HG02642 (cell line): ENCODE data around the gene TRAF1.
A peak's percentile ranks its signal among the peaks of the same experiment; 100 is the strongest.
"Not testable (repeated sequence)": the region's sequence is repeated elsewhere in the genome, so short reads cannot be mapped to it uniquely, and the experiment has no call there.

Experiments
- ATAC-seq: cut with Tn5 transposase; IDR thresholded peaks from one replicate; pipeline ENCODE4 v1.9.1; 2021; ENCODE audit warnings: mild to moderate bottlenecking; ENCODE audit not compliant: unreplicated experiment, poor library complexity

TRAF1 gene

DNA sequence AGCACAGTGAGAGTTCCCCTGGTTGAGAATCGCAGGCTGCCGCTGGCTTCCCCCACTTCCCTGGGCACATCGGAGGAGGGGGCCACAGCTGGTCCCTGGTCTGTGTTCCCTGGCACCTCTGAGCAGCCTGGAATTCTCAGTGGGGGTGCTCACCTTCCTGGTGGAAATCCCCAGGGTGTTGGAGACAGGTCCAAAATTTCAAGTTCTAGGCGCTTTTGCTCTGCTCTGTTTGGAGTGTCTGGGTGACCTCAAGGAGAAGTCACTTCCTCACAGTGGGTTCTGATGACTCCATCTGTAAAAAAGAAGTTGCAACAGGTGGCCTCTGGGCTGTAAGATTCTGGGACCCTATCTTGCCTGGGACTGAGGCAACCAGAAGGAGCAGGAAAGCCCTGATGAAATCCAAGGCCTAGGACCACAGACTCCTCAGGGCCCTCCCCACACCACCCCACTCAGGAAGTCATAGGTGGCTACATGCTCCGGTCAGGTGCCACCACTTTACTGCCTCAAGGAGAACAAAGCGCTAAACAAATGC is at the start of gene TRAF1:
Gene TRAF1 (minus strand): TSS at position 400 of the 532 bp plus-strand sequence. CDS start 721 bp downstream, outside the sequence.
- ATAC-seq: peak; percentile 18

DNA sequence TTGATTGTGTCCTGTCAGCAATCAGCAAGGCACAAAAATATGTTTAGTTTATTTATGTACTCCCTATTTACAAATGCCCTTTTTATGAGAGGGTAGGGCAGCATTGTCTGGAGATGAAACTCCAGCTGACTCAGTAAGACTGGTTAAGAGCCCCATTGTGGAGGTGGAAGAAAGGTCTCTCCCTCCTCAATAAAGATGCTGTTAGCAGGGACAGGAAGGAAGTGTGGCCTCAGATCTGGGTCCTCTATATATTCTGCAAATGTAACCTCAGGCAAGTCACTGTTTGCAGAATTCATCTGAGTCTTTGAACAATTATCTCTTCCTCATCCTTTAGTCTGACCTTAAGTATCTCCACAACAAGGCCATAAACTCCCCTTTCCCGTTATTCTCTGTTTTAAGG is 48.3 kb upstream of the TRAF1 start:
- no peak for ATAC-seq

DNA sequence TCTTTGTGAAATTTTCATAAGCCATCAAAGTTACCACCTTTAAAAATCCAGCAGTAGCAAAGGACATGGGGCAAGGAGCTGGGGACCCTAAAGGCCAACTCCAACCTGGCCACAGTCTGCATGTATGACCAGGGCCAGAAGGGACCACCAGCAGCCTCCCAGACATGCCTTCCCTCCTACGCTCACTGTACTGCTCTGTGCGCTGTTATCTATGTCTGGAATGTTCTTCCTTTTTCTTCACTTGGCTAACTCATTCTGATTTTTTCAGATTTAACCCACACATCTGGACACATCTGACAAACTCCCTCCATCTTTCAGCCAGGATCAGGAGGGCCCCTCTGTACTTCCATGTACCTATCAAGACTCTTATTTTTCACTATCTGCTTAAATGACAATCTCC is 47.6 kb upstream of the TRAF1 start:
- ATAC-seq: no peak

DNA sequence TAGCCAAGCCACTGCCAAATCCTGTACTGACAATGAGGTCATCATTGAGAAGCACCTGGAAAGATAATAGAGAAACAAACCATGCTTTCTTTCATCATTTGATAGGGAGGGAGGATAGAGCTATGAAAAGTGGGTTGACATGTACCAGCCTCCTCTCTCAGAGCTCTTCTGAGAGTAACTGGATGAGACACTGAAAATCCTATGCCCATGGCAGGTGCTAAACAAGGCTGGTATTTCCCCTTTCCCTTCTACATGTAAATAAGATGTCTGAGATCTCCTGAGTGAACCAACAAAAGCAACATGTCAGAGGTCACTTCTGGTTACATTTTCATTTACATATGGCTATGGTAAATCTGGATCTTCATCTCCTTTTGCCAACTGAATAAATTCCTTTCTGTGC is 45.3 kb upstream of the TRAF1 start:
- ATAC-seq: no peak

DNA sequence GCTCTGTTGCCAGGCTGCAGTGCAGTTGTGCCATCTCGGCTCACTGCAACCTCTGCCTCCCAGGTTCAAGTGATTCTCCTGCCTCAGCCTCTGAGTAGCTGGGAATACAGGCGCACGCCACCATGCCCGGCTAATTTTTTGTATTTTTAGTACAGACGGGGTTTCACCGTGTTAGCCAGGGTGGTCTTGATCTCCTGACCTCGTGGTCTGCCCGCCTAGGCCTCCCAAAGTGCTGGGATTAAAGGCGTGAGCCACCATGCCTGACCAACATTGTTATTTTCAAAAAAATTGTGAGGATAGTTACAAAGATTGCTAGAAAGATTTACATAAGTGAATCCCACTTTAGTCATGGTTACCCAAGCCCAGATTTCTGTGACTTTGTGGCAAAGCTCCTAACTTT is 44.9 kb upstream of the TRAF1 start:
- not testable (repeated sequence) for ATAC-seq

DNA sequence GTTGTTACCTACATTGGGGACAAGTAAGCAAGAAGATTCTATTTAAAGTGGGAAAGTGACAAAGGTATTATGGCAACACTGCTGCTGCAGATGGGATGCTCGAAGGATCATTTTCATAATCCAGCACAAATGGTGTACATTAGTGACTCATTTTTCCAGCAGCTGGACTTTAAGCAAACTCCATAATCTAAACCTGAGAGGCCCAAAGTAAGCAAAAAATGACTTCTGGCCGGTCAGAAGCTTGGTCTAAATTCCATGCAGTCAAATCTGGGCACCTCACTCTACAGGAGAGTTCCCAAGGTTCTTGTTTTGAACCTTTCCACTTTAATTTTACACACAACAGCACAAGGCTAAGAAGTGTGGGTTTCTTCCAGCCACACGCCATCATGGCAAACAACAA is 43.6 kb upstream of the TRAF1 start:
- no peak for ATAC-seq

- ATAC-seq: no peak
Measured at GRCh38 chr9:120966013-120966369, 39.4 kb upstream of the TRAF1 start.

- ATAC-seq: no peak
Measured at GRCh38 chr9:120965344-120966012, 38.9 kb upstream of the TRAF1 start.

GRCh38 chr9:120961936-120962335 is 35.3 kb upstream of the TRAF1 start:
- no peak for ATAC-seq

- no peak for ATAC-seq
Measured at GRCh38 chr9:120960001-120960400, 33.4 kb upstream of the TRAF1 start.

DNA sequence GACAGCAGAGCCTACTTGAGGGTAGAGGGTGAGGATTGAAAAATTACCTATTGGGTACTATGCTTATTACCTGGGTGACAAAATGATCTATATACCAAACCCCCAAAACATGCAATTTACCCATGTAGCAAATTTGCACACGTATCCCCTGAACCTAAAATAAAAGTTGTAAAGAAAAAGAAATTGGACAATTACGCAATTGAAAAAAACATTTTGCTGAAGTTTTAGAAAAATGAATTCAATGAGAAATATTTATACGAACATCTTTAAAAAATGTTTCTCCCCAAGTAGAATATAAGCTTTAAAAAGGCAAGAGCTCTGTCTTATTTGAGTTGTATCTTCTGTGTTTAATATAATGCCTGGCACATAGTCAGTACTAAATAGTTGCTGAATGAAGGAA is 30.3 kb upstream of the TRAF1 start:
- no peak for ATAC-seq

DNA sequence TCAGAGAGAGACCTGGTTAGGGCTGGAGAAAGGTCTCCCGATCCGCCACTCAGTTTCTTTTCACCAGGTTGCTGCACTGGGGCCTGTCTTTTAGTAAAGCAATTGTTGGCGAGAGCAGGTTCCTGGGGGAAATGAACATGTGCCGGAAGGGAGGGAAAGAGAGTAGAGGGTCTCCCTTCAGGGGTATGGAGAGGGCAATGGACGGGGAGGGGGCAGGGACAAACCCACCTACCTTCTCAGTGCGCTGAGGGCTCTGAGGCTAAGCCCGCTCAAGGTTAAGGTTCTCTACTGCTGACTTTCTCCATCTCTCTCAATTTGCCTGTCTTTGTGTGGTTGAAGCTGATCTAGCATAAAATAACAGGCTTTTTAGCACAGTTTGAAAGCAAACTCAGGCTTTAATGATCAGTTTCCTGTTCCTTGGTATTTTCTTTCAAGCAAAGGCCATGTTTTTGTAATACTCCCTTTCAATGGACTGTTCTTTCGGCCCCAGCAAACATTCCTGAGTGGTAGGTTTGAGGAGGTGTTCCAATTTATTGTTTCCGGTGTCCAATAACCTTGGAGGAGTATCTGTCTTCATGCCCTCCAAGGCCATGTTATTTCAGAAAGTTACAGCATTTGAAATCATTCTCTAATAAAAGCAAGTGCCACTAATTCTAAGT is 25.5 kb upstream of the TRAF1 start:
- ATAC-seq: no peak

GRCh38 chr9:120950421-120951388 is 24.1 kb upstream of the TRAF1 start:
- ATAC-seq: no peak

DNA sequence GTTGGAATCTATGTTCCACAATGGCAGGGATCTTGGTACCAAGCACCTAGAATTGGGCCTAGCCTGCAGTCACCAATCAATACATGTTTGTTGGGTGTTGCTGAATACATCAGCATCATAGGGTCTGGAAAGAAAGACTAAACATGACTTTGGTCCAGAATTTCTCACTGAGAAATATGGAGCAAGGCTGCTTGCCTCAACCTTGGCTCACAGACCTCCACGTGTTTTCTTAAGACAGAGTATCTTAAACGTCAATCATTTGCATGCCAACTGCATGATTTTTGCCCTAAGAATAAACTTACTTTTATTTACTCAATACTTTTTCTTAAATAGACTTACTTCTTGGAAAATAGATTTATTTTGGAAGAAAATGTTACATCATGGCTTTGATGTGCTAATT is 22.7 kb upstream of the TRAF1 start:
- no peak for ATAC-seq

DNA sequence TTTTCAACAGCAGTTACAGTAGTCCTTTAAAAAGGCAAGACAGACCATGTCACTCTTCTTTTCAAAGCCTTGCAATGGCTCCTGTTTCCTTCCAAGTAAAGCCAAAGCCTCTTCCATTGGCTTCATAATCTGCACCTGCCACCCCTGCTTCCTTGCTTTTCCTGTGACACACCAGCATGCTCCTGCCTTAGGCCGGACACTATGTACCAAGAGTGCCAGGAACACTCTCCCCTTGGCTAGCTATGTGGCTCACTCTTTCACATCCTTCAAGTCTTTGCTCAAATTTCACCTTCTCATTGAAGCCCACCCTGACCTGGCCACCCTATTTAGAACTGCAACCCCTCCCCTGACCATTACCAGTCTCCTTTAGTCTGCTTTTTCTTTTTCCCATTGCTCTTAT is 22.2 kb upstream of the TRAF1 start:
- no peak for ATAC-seq

DNA sequence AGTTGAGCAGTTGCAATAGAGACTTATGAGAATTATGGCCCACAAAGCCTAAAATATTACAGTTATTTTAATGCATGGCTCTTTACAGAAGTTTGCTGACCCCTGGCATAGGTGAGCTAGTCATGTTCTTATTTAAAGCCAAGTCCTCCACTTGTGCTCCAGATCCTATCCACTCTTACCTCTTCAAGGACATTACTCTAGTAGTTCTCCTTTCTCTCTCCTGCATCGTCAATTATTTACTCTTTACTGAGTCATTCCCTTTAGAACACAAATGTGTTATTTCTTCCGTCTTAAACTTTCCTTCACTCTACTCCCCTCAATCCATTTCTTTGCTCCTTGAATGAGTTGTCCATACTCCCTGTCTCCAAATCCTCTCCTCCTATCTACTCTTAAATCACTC is 20.6 kb upstream of the TRAF1 start:
- ATAC-seq: no peak

GRCh38 chr9:120946259-120946658 is 19.7 kb upstream of the TRAF1 start:
- no peak for ATAC-seq

GRCh38 chr9:120944948-120945347 is 18.4 kb upstream of the TRAF1 start:
- ATAC-seq: no peak

GRCh38 chr9:120944434-120944843 is 17.8 kb upstream of the TRAF1 start:
- peak; percentile 92 for ATAC-seq

DNA sequence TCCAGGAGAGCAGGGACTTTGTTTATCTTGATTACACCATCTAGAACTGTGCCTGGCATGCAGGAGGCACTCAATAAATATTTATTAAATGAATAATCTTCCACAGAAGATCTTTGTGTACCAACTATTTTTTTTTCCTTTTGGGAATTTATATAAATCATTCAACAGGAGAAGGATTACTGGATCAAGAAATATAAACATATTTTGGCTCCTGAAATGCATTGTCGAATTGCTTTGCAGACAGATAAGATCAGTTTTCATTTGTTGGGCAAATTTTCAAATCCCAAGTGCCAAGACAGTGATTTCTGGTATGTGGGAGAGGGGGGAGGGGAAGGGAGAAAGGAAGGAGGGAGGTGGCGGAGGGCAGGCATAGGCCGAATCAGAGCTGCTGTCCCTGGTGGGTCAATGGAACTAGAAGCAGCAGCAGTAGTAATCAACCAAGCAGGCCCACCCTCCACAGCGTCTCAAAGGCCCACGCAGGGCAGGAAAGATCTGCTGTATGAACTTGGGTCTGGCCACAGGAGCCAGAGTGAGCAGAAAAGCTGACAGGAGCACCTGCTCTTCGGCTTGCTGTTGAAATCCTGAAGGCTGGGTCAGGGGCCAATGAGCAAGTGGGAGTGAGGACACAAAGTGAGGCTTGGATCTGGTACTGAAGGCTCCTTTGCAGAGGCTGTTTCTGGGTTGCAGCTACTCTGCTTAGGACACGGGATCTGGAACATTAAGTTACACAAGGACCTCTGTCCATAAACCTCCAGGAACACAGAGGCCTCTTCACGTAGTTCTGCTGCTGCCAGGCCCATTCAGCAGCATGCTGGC is 15.8 kb upstream of the TRAF1 start:
- ATAC-seq: no peak
